Measurements from ENCODE around the gene TMEM163. TPM values are rescaled to one million over a fixed set of nuclear protein-coding genes. Genes with fewer than 3 reads are reported as not detected.
A peak's percentile ranks its signal among the peaks of the same experiment; 100 is the strongest.

The TMEM163 gene
- total RNA-seq, 1 donor from 2014 or later, result 1.0 TPM

- no peak for TF ChIP-seq CTCF (conservative IDR thresholded peaks at IDR 0.05)
- Mint-ChIP-seq H3K27ac (ENCODE audit: unreplicated experiment) (no peak overlapping the region), H3K36me3 (ENCODE audit: low read depth) (peaks cover 8% of the 10 kb centered on the region), H3K4me1 (no peaks in the 10 kb centered on the region), H3K9me3 (peaks cover 19% of the 10 kb centered on the region), H3K27me3 (ENCODE audit: low read depth) (peaks cover 3% of the 10 kb centered on the region), H3K4me3 (no peak overlapping the region)
- no peak for DNase-seq (ENCODE audit: low read depth, low spot score)
Measured at GRCh38 chr2:134611316-134611715, 107.5 kb downstream of the TMEM163 start.

GRCh38 chr2:134610871-134611270 lies 107.9 kb downstream of the TMEM163 start:
- H3K27ac Mint-ChIP-seq (ENCODE audit: unreplicated experiment), result no peak overlapping the region
- peaks cover 8% of the 10 kb centered on the region for H3K36me3 Mint-ChIP-seq (ENCODE audit: low read depth)
- peaks cover 19% of the 10 kb centered on the region for H3K9me3 Mint-ChIP-seq
- H3K27me3 Mint-ChIP-seq (ENCODE audit: low read depth), result peaks cover 3% of the 10 kb centered on the region
- H3K4me1 Mint-ChIP-seq, result no peaks in the 10 kb centered on the region
- no peak for DNase-seq (ENCODE audit: low read depth, low spot score)
- TF ChIP-seq CTCF (conservative IDR thresholded peaks at IDR 0.05), result no peak
- no peak overlapping the region for H3K4me3 Mint-ChIP-seq

DNA sequence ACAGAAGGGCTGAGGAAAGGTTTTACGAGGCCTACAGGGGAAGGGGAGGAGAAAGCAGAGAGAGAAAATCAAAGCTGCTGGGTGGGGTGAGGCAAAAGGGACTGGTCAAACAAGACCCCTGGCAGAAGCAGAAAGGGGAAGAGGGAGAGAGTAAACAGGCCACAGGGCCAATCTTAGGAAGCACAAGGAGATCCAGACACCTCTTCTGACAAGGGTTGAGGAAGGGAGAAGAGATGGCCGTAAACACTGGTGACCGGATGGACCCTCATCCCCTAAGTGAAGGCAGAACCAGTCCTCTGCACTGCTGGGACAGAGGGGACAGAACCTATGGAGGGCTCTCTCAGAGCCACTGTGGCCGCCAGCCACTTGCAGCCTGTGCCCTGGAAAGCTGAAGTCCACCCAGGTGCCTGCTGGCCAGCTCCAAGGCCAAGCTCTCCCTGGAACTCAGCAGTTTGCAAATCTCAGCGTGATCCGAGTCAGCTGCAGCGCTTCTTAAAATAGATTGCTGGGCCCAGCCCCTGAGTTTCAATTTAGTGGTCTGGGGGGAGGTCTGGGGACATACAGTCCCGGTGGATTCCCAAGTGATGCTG lies 108.8 kb downstream of the TMEM163 start:
- no peak for DNase-seq (ENCODE audit: low read depth, low spot score)
- Mint-ChIP-seq H3K27me3 (ENCODE audit: low read depth) (peaks cover 3% of the 10 kb centered on the region), H3K9me3 (peaks cover 19% of the 10 kb centered on the region), H3K4me3 (no peak overlapping the region), H3K36me3 (ENCODE audit: low read depth) (peaks cover 8% of the 10 kb centered on the region), H3K27ac (ENCODE audit: unreplicated experiment) (no peak overlapping the region), H3K4me1 (no peaks in the 10 kb centered on the region)
- TF ChIP-seq CTCF (conservative IDR thresholded peaks at IDR 0.05), result no peak

GRCh38 chr2:134603966-134604365 lies 114.8 kb downstream of the TMEM163 start:
- H3K4me1 Mint-ChIP-seq, result peaks cover 6% of the 10 kb centered on the region
- peak overlapping the region; percentile 41 for H3K27ac Mint-ChIP-seq (ENCODE audit: unreplicated experiment)
- peaks cover 8% of the 10 kb centered on the region for H3K36me3 Mint-ChIP-seq (ENCODE audit: low read depth)
- DNase-seq (ENCODE audit: low read depth, low spot score), result no peak
- no peak overlapping the region for H3K4me3 Mint-ChIP-seq
- H3K9me3 Mint-ChIP-seq, result no peaks in the 10 kb centered on the region
- peaks cover 12% of the 10 kb centered on the region for H3K27me3 Mint-ChIP-seq (ENCODE audit: low read depth)
- no peak for TF ChIP-seq CTCF (conservative IDR thresholded peaks at IDR 0.05)

DNA sequence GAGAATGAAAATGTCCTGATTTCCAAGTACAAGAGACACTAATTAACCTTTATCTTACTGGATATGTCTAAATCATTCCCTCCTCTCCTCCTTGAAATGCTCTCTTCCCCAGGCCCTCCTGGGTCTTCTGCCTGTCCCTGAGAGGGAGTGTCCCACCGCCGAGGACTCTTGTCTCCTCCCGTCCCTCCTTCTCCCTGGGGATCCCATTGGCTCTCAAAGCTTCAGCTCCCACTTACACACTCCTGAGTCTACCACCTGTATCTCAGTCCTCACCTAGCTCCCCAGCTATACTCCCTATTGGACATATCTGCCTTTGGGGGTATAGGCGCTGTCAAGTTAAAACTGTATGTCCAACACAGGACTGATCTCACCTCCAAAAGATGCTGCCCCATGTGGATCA lies 116.1 kb downstream of the TMEM163 start:
- no peak for TF ChIP-seq CTCF (conservative IDR thresholded peaks at IDR 0.05)
- peaks cover 12% of the 10 kb centered on the region for H3K27me3 Mint-ChIP-seq (ENCODE audit: low read depth)
- no peak overlapping the region for H3K4me3 Mint-ChIP-seq
- no peak overlapping the region for H3K27ac Mint-ChIP-seq (ENCODE audit: unreplicated experiment)
- peaks cover 6% of the 10 kb centered on the region for H3K4me1 Mint-ChIP-seq
- H3K36me3 Mint-ChIP-seq (ENCODE audit: low read depth), result peaks cover 8% of the 10 kb centered on the region
- no peaks in the 10 kb centered on the region for H3K9me3 Mint-ChIP-seq
- no peak for DNase-seq (ENCODE audit: low read depth, low spot score)
